ENCODE data around the gene CTDSP2.
A peak's percentile ranks its signal among the peaks of the same experiment; 100 is the strongest.

Gene CTDSP2

DNA sequence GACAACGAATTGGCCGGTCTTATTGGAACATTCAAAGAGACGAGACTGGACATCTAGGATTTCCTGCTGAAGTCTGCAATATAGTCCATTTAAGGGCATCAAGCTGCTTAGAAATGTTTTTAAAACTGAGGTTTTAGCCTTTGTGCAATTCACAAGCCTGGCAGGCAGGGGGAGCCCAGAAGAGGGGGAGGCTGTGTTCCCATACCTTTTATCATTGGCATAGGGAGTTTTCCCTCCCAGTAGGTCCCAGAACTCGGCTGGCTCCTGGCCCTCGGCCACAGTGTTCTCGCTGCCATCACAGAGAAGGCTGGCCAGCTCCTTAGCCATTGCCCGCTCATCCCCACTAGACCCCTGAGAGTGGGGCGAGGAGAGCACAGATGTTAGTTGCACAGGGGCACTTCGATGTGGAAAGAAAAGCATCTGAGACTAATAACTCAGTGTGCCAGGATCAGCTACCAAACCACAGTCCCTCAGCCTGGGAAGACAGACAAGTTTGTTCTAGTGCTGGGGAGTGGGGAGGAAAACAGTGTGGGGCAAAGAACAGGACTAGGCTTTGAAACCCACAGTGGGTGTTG is 43.1 kb downstream of the CTDSP2 start:
- Histone ChIP-seq H3K27me3 (ENCODE audit: insufficient read depth, poor library complexity, severe bottlenecking) (no peaks in the 10 kb centered on the region), H3K4me3 (replicated peaks; ENCODE audit: insufficient read depth, low read length) (no peak overlapping the region), H3K27ac (replicated peaks) (no peak overlapping the region)
- peak in 1 of 2 experiments; percentile 18 for DNase-seq (ENCODE audit: low read depth in 1 of 2, low spot score in 1 of 2)
- TF ChIP-seq SPI1 (IDR thresholded peaks at IDR 0.05; ENCODE audit: borderline replicate concordance, low read depth): no peak
- TF ChIP-seq CTCF (IDR thresholded peaks at IDR 0.05; ENCODE audit: insufficient read depth, low read length): peak; percentile 74
- TF ChIP-seq REST (IDR thresholded peaks at IDR 0.05; ENCODE audit: insufficient replicate concordance, low read depth): no peak
- TF ChIP-seq GABPA (IDR thresholded peaks at IDR 0.05; ENCODE audit: low read depth): no peak
- TF ChIP-seq POLR2AphosphoS5 (IDR thresholded peaks at IDR 0.05; ENCODE audit: low read depth): no peak

GRCh38 chr12:57802607-57803006 is 43.9 kb downstream of the CTDSP2 start:
- H3K4me3 ChIP-seq (replicated peaks; ENCODE audit: insufficient read depth, low read length): no peak overlapping the region
- H3K27me3 ChIP-seq (ENCODE audit: insufficient read depth, poor library complexity, severe bottlenecking): no peaks in the 10 kb centered on the region
- TF ChIP-seq POLR2AphosphoS5 (IDR thresholded peaks at IDR 0.05; ENCODE audit: low read depth): no peak
- TF ChIP-seq GABPA (IDR thresholded peaks at IDR 0.05; ENCODE audit: low read depth): no peak
- TF ChIP-seq CTCF (IDR thresholded peaks at IDR 0.05; ENCODE audit: insufficient read depth, low read length): no peak
- no peak for TF ChIP-seq REST (IDR thresholded peaks at IDR 0.05; ENCODE audit: insufficient replicate concordance, low read depth)
- DNase-seq (ENCODE audit: low read depth in 1 of 2, low spot score in 1 of 2): no peak
- no peak overlapping the region for H3K27ac ChIP-seq (replicated peaks)

GRCh38 chr12:57800965-57801364 is 45.6 kb downstream of the CTDSP2 start:
- Histone ChIP-seq H3K27ac (replicated peaks) (no peak overlapping the region), H3K27me3 (ENCODE audit: insufficient read depth, poor library complexity, severe bottlenecking) (no peaks in the 10 kb centered on the region), H3K4me3 (replicated peaks; ENCODE audit: insufficient read depth, low read length) (no peak overlapping the region)
- no peak for TF ChIP-seq GABPA (IDR thresholded peaks at IDR 0.05; ENCODE audit: low read depth)
- no peak for TF ChIP-seq POLR2AphosphoS5 (IDR thresholded peaks at IDR 0.05; ENCODE audit: low read depth)
- TF ChIP-seq SPI1 (IDR thresholded peaks at IDR 0.05; ENCODE audit: borderline replicate concordance, low read depth): no peak
- no peak for TF ChIP-seq CTCF (IDR thresholded peaks at IDR 0.05; ENCODE audit: insufficient read depth, low read length)
- TF ChIP-seq REST (IDR thresholded peaks at IDR 0.05; ENCODE audit: insufficient replicate concordance, low read depth): no peak
- no peak for DNase-seq (ENCODE audit: low read depth in 1 of 2, low spot score in 1 of 2)
